GM19351 (cell line): Measurements from ENCODE around the gene LIX1.

Source experiments
- ATAC-seq: cut with Tn5 transposase; IDR thresholded peaks from one replicate; pipeline ENCODE4 v1.9.1; 2021; ENCODE audit warnings: mild to moderate bottlenecking, moderate library complexity; ENCODE audit not compliant: unreplicated experiment

The LIX1 gene

GRCh38 chr5:97077246-97077645 lies 65.2 kb downstream of the LIX1 start:
- no peak for ATAC-seq

DNA sequence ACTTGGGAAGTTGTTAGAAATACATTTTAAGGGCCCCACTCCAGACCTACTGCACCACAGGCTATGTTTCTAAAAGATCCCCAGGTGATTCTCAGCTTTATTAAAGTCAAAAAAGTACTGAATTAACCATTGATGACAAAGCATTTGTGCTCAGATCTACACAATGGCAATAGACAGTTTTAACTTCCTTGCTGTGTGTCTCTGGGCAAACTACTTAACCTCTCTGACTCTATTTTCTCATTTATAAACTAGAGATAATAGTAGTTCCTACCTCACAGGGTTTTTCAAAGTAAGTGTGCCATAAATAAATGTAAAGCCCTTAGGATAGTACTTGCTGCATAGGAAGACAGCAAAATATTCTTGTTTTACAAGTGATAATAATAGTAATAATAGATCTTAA lies 66.3 kb downstream of the LIX1 start:
- no peak for ATAC-seq

DNA sequence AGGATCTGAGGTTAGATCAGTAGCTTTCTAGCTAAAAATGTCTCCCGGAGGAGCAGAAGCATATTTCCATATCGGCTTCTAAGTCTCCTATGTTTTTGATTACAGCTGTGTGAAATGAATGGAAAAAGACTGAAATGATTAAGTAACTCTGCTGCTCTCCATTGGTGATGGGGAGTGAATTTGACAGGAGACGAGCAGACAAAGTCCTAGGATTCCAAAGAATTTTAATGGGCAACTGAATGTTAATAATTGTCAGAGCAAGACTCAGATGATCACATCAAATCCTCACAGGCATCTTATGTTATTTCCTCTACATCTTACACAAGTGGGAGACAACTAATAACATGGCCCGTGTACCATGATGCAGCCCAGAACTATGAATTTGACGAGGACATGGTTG lies 66.8 kb downstream of the LIX1 start:
- no peak for ATAC-seq

- no peak for ATAC-seq
Observed at GRCh38 chr5:97074859-97075489, 67.4 kb downstream of the LIX1 start.

- ATAC-seq, result no peak
Observed at GRCh38 chr5:97073420-97073819, 69.0 kb downstream of the LIX1 start.

- no peak for ATAC-seq
Observed at GRCh38 chr5:97072696-97073095, 69.7 kb downstream of the LIX1 start.

- no peak for ATAC-seq
Observed at GRCh38 chr5:97071993-97072392, 70.4 kb downstream of the LIX1 start.

- no peak for ATAC-seq
Observed at GRCh38 chr5:97071101-97071500, 71.3 kb downstream of the LIX1 start.

DNA sequence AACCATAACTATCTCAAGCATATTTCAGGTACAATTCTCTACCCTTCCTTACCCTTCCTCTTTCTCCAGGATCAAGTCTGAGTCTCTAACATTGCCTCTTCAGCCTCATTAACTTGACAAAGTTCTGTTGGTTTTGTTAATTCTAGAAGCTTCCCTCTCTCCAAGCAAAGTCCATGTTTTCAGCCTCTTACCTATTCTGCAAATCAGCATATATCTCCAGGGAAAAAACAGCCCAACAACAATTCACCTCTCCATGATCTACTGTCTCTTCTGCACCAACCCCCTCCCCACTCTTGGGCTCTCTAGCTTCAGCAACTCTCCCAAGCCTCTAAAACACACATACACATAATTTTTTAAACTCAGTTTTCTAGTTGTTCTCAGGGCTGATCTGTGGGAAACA lies 72.2 kb downstream of the LIX1 start:
- ATAC-seq, result no peak

DNA sequence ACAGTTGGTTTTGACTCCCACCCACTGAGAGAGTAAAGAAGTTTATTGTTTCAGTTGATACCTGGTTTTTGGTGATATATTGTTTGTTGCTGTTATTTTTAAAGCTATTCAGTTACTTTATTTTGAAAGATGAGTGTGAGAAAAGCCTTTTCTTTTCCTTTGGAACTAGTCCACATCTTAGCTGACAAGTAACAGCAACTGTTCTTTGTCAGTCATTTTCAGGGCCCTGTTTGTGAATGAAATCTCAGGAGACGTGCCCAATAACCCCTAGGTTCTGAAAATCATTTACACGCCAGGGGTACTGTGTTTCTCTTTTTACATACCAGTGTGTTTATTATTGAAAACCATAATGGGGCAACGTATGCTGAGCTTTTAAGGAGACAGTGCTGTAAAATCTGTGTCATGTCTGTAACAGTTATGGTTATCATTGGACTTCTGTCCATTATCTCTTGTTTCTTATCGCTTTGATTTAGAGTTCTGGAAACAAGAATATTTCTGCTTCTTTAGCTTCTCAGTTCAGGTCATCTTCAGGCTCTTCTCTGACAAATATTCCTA lies 75.0 kb downstream of the LIX1 start:
- no peak for ATAC-seq

- ATAC-seq, result no peak
Observed at GRCh38 chr5:97065475-97065874, 76.9 kb downstream of the LIX1 start.

GRCh38 chr5:97063251-97063650 lies 79.2 kb downstream of the LIX1 start:
- no peak for ATAC-seq

DNA sequence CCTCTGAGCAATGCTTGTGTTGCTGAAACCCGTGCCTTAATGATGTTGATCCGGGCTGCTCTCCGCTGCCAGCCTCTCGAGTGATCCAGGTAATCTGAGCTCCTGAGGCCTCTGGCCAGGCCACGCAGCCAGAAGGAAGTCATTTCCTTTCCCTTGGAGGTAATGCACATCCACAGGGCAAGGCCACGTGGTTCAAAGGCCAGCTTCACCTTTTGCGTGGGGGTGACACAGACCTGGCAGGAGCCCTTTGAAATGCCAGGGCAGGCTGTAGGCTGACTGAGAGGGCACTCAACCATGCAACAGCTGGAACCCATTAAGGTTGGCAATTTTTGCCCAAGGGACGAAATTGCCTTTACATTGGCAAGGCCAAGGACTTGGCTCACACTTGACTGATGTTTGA lies 80.4 kb downstream of the LIX1 start:
- no peak for ATAC-seq

- no peak for ATAC-seq
Observed at GRCh38 chr5:97056263-97056662, 86.1 kb downstream of the LIX1 start.

- ATAC-seq, result no peak
Observed at GRCh38 chr5:97049175-97049574, 93.2 kb downstream of the LIX1 start.

GRCh38 chr5:97047076-97047475 lies 95.3 kb downstream of the LIX1 start:
- no peak for ATAC-seq

- no peak for ATAC-seq
Observed at GRCh38 chr5:97046270-97046982, 96.0 kb downstream of the LIX1 start.

- ATAC-seq, result no peak
Observed at GRCh38 chr5:97044052-97044451, 98.4 kb downstream of the LIX1 start.

- no peak for ATAC-seq
Observed at GRCh38 chr5:97043511-97043910, 98.9 kb downstream of the LIX1 start.

- no peak for ATAC-seq
Observed at GRCh38 chr5:97042996-97043395, 99.4 kb downstream of the LIX1 start.
